H9 (cell line): ENCODE results near the gene MAD2L1. TPM values are rescaled to one million over a fixed set of nuclear protein-coding genes. Genes with fewer than 3 reads are reported as not detected.

Source experiments
- DNase-seq: peaks from one replicate; pipeline ENCODE4 v3.0.0-alpha.2; 2017
- H2AFZ ChIP-seq: one replicate; pipeline ENCODE4 v1.6.1; 2013; ENCODE audit warnings: mild to moderate bottlenecking, low read length, control low read depth, moderate library complexity
- H2AK5ac ChIP-seq: 2 replicates; pipeline ENCODE4 v1.6.1; 2013; ENCODE audit warnings: low read length, control low read depth, mixed read lengths; ENCODE audit not compliant: insufficient read length
- H2BK120ac ChIP-seq: one replicate; pipeline ENCODE4 v1.6.1; 2013; ENCODE audit warnings: low read depth, mild to moderate bottlenecking, low read length, control low read depth, inconsistent platforms; ENCODE audit not compliant: poor library complexity, severe bottlenecking
- H2BK12ac ChIP-seq: 2 replicates; pipeline ENCODE4 v1.6.1; 2013; ENCODE audit warnings: low read length, control low read depth, mixed read lengths, low read depth; ENCODE audit not compliant: insufficient read length
- H2BK15ac ChIP-seq: 2 replicates; pipeline ENCODE4 v1.6.1; 2013; ENCODE audit warnings: low read depth, low read length, control low read depth
- H2BK20ac ChIP-seq: one replicate; pipeline ENCODE4 v1.6.1; 2013; ENCODE audit warnings: low read depth, mild to moderate bottlenecking, low read length, control low read depth, inconsistent platforms; ENCODE audit not compliant: poor library complexity, severe bottlenecking
- H2BK5ac ChIP-seq: 2 replicates; pipeline ENCODE4 v1.6.1; 2013; ENCODE audit warnings: low read length, control low read depth, mixed read lengths; ENCODE audit not compliant: insufficient read length
- H3K14ac ChIP-seq: 2 replicates; pipeline ENCODE4 v1.6.1; 2013; ENCODE audit warnings: low read length, control low read depth; ENCODE audit not compliant: insufficient read depth
- H3K18ac ChIP-seq: 2 replicates; pipeline ENCODE4 v1.6.1; 2013; ENCODE audit warnings: low read depth, mild to moderate bottlenecking, mixed read lengths, low read length, control low read depth; ENCODE audit not compliant: insufficient read length
- H3K23ac ChIP-seq: 2 replicates; pipeline ENCODE4 v1.6.1; 2013; ENCODE audit warnings: low read length, control low read depth, mixed read lengths, low read depth; ENCODE audit not compliant: insufficient read length
- H3K23me2 ChIP-seq: 2 replicates; pipeline ENCODE4 v1.6.1; 2013; ENCODE audit warnings: low read depth, mild to moderate bottlenecking, mixed read lengths, low read length, control low read depth; ENCODE audit not compliant: insufficient read length, poor library complexity, severe bottlenecking
- H3K27ac ChIP-seq: 2 replicates; pipeline ENCODE4 v1.5.1; 2013; ENCODE audit warnings: low read length, control low read depth, mixed read lengths, low read depth; ENCODE audit not compliant: insufficient read length
- H3K27me3 ChIP-seq: 2 replicates; pipeline ENCODE4 v1.6.1; 2013; ENCODE audit warnings: low read length, control low read depth, inconsistent platforms; ENCODE audit not compliant: insufficient read depth
- H3K4ac ChIP-seq: 2 replicates; pipeline ENCODE4 v1.6.1; 2013; ENCODE audit warnings: low read depth, mild to moderate bottlenecking, control low read depth, inconsistent platforms, low read length, moderate library complexity
- H3K4me1 ChIP-seq: 2 replicates; pipeline ENCODE4 v1.6.1; 2013; ENCODE audit warnings: low read length, control low read depth, inconsistent platforms; ENCODE audit not compliant: insufficient read depth
- H3K4me2 ChIP-seq: 2 replicates; pipeline ENCODE4 v1.6.1; 2013; ENCODE audit warnings: low read length, control low read depth, mixed read lengths; ENCODE audit not compliant: insufficient read length, insufficient read depth
- H3K56ac ChIP-seq: 2 replicates; pipeline ENCODE4 v1.6.1; 2013; ENCODE audit warnings: low read depth, mild to moderate bottlenecking, mixed read lengths, low read length, control low read depth; ENCODE audit not compliant: insufficient read length
- H3K79me1 ChIP-seq: 2 replicates; pipeline ENCODE4 v1.6.1; 2013; ENCODE audit warnings: low read depth, mild to moderate bottlenecking, moderate library complexity, low read length, control low read depth, inconsistent platforms; ENCODE audit not compliant: insufficient read depth, poor library complexity, severe bottlenecking
- H3K79me2 ChIP-seq: 2 replicates; pipeline ENCODE4 v1.6.1; 2013; ENCODE audit warnings: low read length, control low read depth, inconsistent platforms; ENCODE audit not compliant: insufficient read depth
- H3K9ac ChIP-seq: 2 replicates; pipeline ENCODE4 v1.6.1; 2013; ENCODE audit warnings: low read length, control low read depth, mixed read lengths; ENCODE audit not compliant: insufficient read length; ENCODE audit errors: extremely low read depth
- H3K9me3 ChIP-seq: one replicate; pipeline ENCODE4 v1.6.1; 2013; ENCODE audit warnings: low read depth, low read length, inconsistent platforms; ENCODE audit not compliant: control insufficient read depth
- H3T11ph ChIP-seq: one replicate; pipeline ENCODE4 v1.6.1; 2013; ENCODE audit warnings: mild to moderate bottlenecking, low read length, control low read depth, inconsistent platforms
- H4K20me1 ChIP-seq: one replicate; pipeline ENCODE4 v1.6.1; 2013; ENCODE audit not compliant: control insufficient read depth, insufficient read length, insufficient read depth
- H4K5ac ChIP-seq: 2 replicates; pipeline ENCODE4 v1.6.1; 2013; ENCODE audit warnings: low read depth, mild to moderate bottlenecking, mixed read lengths, low read length, control low read depth; ENCODE audit not compliant: insufficient read length
- H4K8ac ChIP-seq: replicated peaks from 2 replicates; pipeline ENCODE4 v1.6.1; 2013; ENCODE audit warnings: low read length, control low read depth, mixed read lengths, low read depth; ENCODE audit not compliant: insufficient read length
- H4K91ac ChIP-seq: 2 replicates; pipeline ENCODE4 v1.6.1; 2013; ENCODE audit warnings: low read depth, mild to moderate bottlenecking, moderate library complexity, mixed read lengths, low read length, control low read depth; ENCODE audit not compliant: insufficient read length
- H3K27ac Mint-ChIP-seq, 3 experiments: 2 replicates in 2 of 3; 3 replicates in 1 of 3; pipeline ENCODE4 v1.8.0; 2020 to 2021; ENCODE audit warnings: mixed read lengths in 3 of 3, mild to moderate bottlenecking in 1 of 3, moderate library complexity in 1 of 3
- H3K27me3 Mint-ChIP-seq: 2 replicates; pipeline ENCODE4 v1.8.0; 2021; ENCODE audit warnings: low read depth, mild to moderate bottlenecking, moderate library complexity, mixed read lengths
- H3K36me3 Mint-ChIP-seq, 3 experiments: 2 replicates in 2 of 3; 3 replicates in 1 of 3; pipeline ENCODE4 v1.8.0; 2020 to 2021; ENCODE audit warnings: low read depth in 3 of 3, mixed read lengths in 3 of 3; ENCODE audit not compliant: insufficient read depth in 1 of 3
- H3K4me1 Mint-ChIP-seq, 2 experiments: 2 replicates each; pipeline ENCODE4 v1.8.0; 2020; ENCODE audit warnings: mixed read lengths in 2 of 2
- H3K4me3 Mint-ChIP-seq, 2 experiments: 2 replicates in 1 of 2; 3 replicates in 1 of 2; pipeline ENCODE4 v1.8.0; 2020 to 2021; ENCODE audit warnings: mild to moderate bottlenecking in 2 of 2, mixed read lengths in 2 of 2, moderate library complexity in 1 of 2
- H3K9me3 Mint-ChIP-seq, 2 experiments: 2 replicates in 1 of 2; 3 replicates in 1 of 2; pipeline ENCODE4 v1.8.0; 2020; ENCODE audit warnings: mild to moderate bottlenecking in 2 of 2, mixed read lengths in 2 of 2, moderate library complexity in 1 of 2
- CTCF ChIP-seq: fragments of 200-600 bp; sonication (generic); conservative IDR thresholded peaks from 3 replicates; pipeline ENCODE4 v1.8.0; 2021; ENCODE audit warnings: antibody characterized with exemption, mild to moderate bottlenecking
- WGBS: extraction: QIAGEN DNeasy Blood & Tissue Kit; methylation state at CpG from one replicate; pipeline ENCODE4 v1.1.7; 2013; ENCODE audit warnings: missing lambda C conversion rate, low lambda C conversion rate, mixed read lengths; ENCODE audit not compliant: insufficient read length; ENCODE audit errors: extremely low coverage; 5-methylcytosine and 5-hydroxymethylcytosine counted together
- total RNA-seq: library from RNA; stranded (reverse); gene quantifications from 2 replicates; pipeline ENCODE4 v1.2.1, GENCODE V29; 2021

Gene MAD2L1
- total RNA-seq, 1 experiment from 2014 or later = 87.2 TPM

GRCh38 chr4:120007191-120007871 lies 59.3 kb downstream of the MAD2L1 start:
- peaks cover 4 to 31% (median 4%) of the 10 kb centered on the region in 3 experiments; a peak in 6 of 7 replicates for H3K36me3 Mint-ChIP-seq
- H3K27me3 Mint-ChIP-seq = peaks cover 60% of the 10 kb centered on the region
- H3K14ac ChIP-seq = no peak overlapping the region
- no peak overlapping the region for H2BK15ac ChIP-seq
- H4K20me1 ChIP-seq = no peaks in the 10 kb centered on the region
- H2BK5ac ChIP-seq = no peak overlapping the region
- no peaks in the 10 kb centered on the region for H3K79me2 ChIP-seq
- no peaks in the 10 kb centered on the region; the same call in 1 of the 2 replicates for H3K27me3 ChIP-seq
- no peak overlapping the region for H3K27ac Mint-ChIP-seq
- no peak overlapping the region for H3T11ph ChIP-seq
- peaks cover 5% of the 10 kb centered on the region for H3K9me3 ChIP-seq
- peaks cover 0 to 3% of the 10 kb centered on the region in 2 experiments; a peak in 1 of 4 replicates for H3K4me1 Mint-ChIP-seq
- no peaks in the 10 kb centered on the region for H3K4me1 ChIP-seq
- no peak overlapping the region for H3K9ac ChIP-seq
- WGBS = no CpG with 5 or more reads among the region's 5 CpGs
- H4K91ac ChIP-seq = no peak overlapping the region
- H3K4me2 ChIP-seq = no peak overlapping the region
- no peak overlapping the region for H3K56ac ChIP-seq
- no peaks in the 10 kb centered on the region for H3K23me2 ChIP-seq
- no peak overlapping the region for H2AFZ ChIP-seq
- no peak overlapping the region for H2AK5ac ChIP-seq
- no peak overlapping the region for H3K23ac ChIP-seq
- no peak overlapping the region for H2BK12ac ChIP-seq
- H3K4ac ChIP-seq = no peak overlapping the region
- TF ChIP-seq CTCF = no peak
- H3K79me1 ChIP-seq = no peaks in the 10 kb centered on the region
- H3K18ac ChIP-seq = no peak overlapping the region
- no peak overlapping the region for H4K5ac ChIP-seq
- no peak for DNase-seq
- no peak overlapping the region for H3K27ac ChIP-seq
- H4K8ac ChIP-seq = no peak overlapping the region
- H3K4me3 Mint-ChIP-seq = no peak overlapping the region
- no peak overlapping the region for H2BK120ac ChIP-seq
- no peak overlapping the region for H2BK20ac ChIP-seq
- peaks cover 0 to 8% of the 10 kb centered on the region in 2 experiments; a peak in 3 of 5 replicates for H3K9me3 Mint-ChIP-seq
